ENCODE data around the gene DLGAP1.

DNA sequence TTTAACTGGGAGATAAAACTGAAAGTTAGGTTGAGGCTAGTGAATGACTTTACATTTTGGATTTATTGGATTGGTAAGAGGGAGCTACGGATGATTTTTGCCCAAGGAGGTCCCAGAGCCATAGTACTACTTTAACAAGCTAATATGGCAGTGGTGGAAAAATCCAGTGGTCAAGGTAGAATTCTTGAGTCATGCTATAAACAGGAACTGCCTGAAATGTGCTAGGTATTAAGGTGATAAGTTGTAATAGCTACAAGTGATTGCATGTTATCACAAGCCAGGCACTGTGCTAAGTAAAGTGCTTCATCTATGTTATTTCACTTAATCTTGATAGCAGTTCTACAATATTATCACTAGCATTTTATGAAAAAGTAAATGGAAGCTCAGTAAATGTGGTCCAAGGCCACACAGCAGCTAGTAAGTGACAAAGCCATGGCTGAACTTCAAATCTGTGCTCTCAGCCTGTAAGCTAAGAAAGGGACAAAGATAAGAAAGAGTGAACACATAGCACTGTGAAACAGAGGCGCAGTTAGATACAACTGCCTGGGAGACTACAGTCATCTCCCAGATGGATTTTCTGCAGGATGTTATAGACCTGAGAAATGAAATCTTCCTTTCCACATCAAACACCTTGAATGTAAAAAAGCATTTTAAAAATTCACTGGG lies 535.6 kb downstream of the DLGAP1 start:
- TF ChIP-seq CTCF (IDR thresholded peaks at IDR 0.05 in 2 of 3, conservative IDR thresholded peaks at IDR 0.05 in 1 of 3; ENCODE audit: borderline replicate concordance in 1 of 3, insufficient read depth in 1 of 3, low read depth in 2 of 3, low read length in 2 of 3), result no peak
- no peak for TF ChIP-seq SP1 (IDR thresholded peaks at IDR 0.05; ENCODE audit: low read depth)
- no peak for TF ChIP-seq FOSL1 (IDR thresholded peaks at IDR 0.05; ENCODE audit: low read depth)
- TF ChIP-seq, protein P1, sequence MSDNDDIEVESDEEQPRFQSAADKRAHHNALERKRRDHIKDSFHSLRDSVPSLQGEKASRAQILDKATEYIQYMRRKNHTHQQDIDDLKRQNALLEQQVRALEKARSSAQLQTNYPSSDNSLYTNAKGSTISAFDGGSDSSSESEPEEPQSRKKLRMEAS (IDR thresholded peaks at IDR 0.05), result no peak
- TF ChIP-seq POLR2A (IDR thresholded peaks at IDR 0.05; ENCODE audit: borderline replicate concordance, extremely low read depth, insufficient read depth, insufficient read length), result no peak

Data from HCT116 (cell line).